K562 (cell line): ENCODE data around the gene SPINK4. TPM values are rescaled to one million over a fixed set of nuclear protein-coding genes. Genes with fewer than 3 reads are reported as not detected.

ENCODE experiments used
- CHD7 ChIP-seq: fragments of 200-600 bp; sonication (generic); IDR thresholded peaks from one replicate; pipeline ENCODE4 v1.6.1; 2012; ENCODE audit warnings: mild to moderate bottlenecking, low read depth, low read length, inconsistent platforms
- ETV6 ChIP-seq, 3 experiments: fragments of 150-350 bp in 1 of 3; sonication (generic) in 1 of 3; formaldehyde crosslinking in 1 of 3; IDR thresholded peaks; 2 replicates each; pipeline versions ENCODE4 v1.6.1 to v1.8.0; 2014 to 2022; ENCODE audit warnings: borderline replicate concordance in 2 of 3, low read depth in 2 of 3, antibody characterized with exemption in 1 of 3, low read length in 1 of 3, mild to moderate bottlenecking in 1 of 3, missing genetic modification reagents in 1 of 3
- L3MBTL2 ChIP-seq: fragments of 450-650 bp; IDR thresholded peaks from 2 replicates; pipeline ENCODE4 v1.6.1; 2016; ENCODE audit warnings: mild to moderate bottlenecking, moderate library complexity
- RBM15 ChIP-seq: fragments of 200-400 bp; formaldehyde crosslinking; IDR thresholded peaks from 2 replicates; pipeline ENCODE4 v1.6.1; 2018; ENCODE audit warnings: mild to moderate bottlenecking, low read length, moderate library complexity; ENCODE audit not compliant: insufficient read depth
- SETDB1 ChIP-seq: IDR thresholded peaks from one replicate; pipeline ENCODE4 v1.6.1; 2012; ENCODE audit warnings: low read length, control low read depth, inconsistent platforms
- SMAD1 ChIP-seq: fragments of 150-350 bp; IDR thresholded peaks from 2 replicates; pipeline ENCODE4 v1.6.1; 2014; ENCODE audit warnings: low read length, low read depth; ENCODE audit not compliant: partially characterized antibody
- SMAD4 ChIP-seq: fragments of 250-450 bp; sonication (Bioruptor Pico); conservative IDR thresholded peaks from 2 replicates; pipeline ENCODE4 v1.8.0; 2021; ENCODE audit warnings: inconsistent platforms, mild to moderate bottlenecking, moderate library complexity
- XRCC3 ChIP-seq: fragments of 450-650 bp; IDR thresholded peaks from 2 replicates; pipeline ENCODE4 v1.6.1; 2017; ENCODE audit warnings: mild to moderate bottlenecking, moderate library complexity
- ZBTB2 ChIP-seq: fragments of 450-650 bp; IDR thresholded peaks from 2 replicates; pipeline ENCODE4 v1.6.1; 2016; ENCODE audit warnings: antibody characterized with exemption
- ZBTB26 ChIP-seq: fragments of 450-650 bp; formaldehyde crosslinking; IDR thresholded peaks from 2 replicates; pipeline ENCODE4 v1.4.0; 2022; ENCODE audit warnings: missing genetic modification characterization
- ZNF124 ChIP-seq: sonication (generic); formaldehyde crosslinking; IDR thresholded peaks from 2 replicates; pipeline ENCODE4 v1.8.1; 2022; ENCODE audit warnings: missing genetic modification reagents
- ZNF668 ChIP-seq: fragments of 250-450 bp; sonication (Bioruptor Pico); IDR thresholded peaks from 2 replicates; pipeline ENCODE4 v1.8.0; 2022; ENCODE audit warnings: mild to moderate bottlenecking, inconsistent platforms
- ZNF785 ChIP-seq: fragments of 250-450 bp; sonication (Bioruptor Pico); IDR thresholded peaks from 2 replicates; pipeline ENCODE4 v1.4.0; 2020; ENCODE audit warnings: mild to moderate bottlenecking
- polyA plus RNA-seq, 8 experiments: library from polyadenylated mRNA; depleted of rRNA in 4 of 8; stranded (reverse) in 5 of 8; unstranded in 3 of 8; fragments of >200 nt; fragmentation: Nextera tagmentation in 2 of 8; fragmentation: Illumina TruSeq in 1 of 8; extraction: Ambion mirVana in 2 of 8; extraction: Trizol in 1 of 8; gene quantifications; 2 replicates each; pipeline versions ENCODE4 v1.2.1 to v1.2.3, GENCODE V29; 2011 to 2014; ENCODE audit warnings: inconsistent platforms in 1 of 8, missing spikeins in 1 of 8
- total RNA-seq, 7 experiments: library from RNA; depleted of rRNA in 6 of 7; stranded (reverse); fragments of >200 nt in 6 of 7; fragmentation: Illumina TruSeq in 2 of 7; extraction: Trizol in 2 of 7; gene quantifications; 2 replicates each; pipeline versions ENCODE4 v1.2.1 to v1.2.3, GENCODE V29; 2011 to 2021; ENCODE audit warnings: low replicate concordance in 1 of 7

Gene SPINK4
- total and polyA plus RNA-seq, 9 of the 15 experiments (the other 6 are each of a cell fraction or from before 2014, with no cell fraction given): 0.74 to 5.5 (median 2.1) TPM; not detected in 2

- no peak for TF ChIP-seq ZBTB26 (CRISPR knock-in tag)
- TF ChIP-seq ZBTB2: peak; percentile 73; the same call in 1 of the 2 replicates
- TF ChIP-seq SMAD4 (CRISPR knock-in tag): peak; percentile 95
- peak; percentile 74 for TF ChIP-seq SMAD1
- TF ChIP-seq ZNF668: no peak
- TF ChIP-seq XRCC3: no peak
- TF ChIP-seq ETV6 (IDR thresholded peaks at IDR 0.05; ENCODE audit: borderline replicate concordance in 1 of 2, low read depth in 2 of 2, low read length in 1 of 2): no peak
- TF ChIP-seq ETV6 (CRISPR knock-in tag; IDR thresholded peaks at IDR 0.05; ENCODE audit: borderline replicate concordance): no peak
- no peak for TF ChIP-seq ZNF124
- TF ChIP-seq RBM15: no peak
- no peak for TF ChIP-seq ZNF785 (CRISPR knock-in tag)
- TF ChIP-seq L3MBTL2: peak; percentile 34; the same call in 1 of the 2 replicates
- no peak for TF ChIP-seq CHD7
- TF ChIP-seq SETDB1: no peak
Observed at GRCh38 chr9:33239921-33240320, at the start of gene SPINK4 (continued).
